Fibroblast of mammary gland (primary cell): ENCODE measurements around the gene ADD2.

Source experiments
- DNase-seq: peaks from one replicate; pipeline ENCODE4 v3.0.0-alpha.2; 2010; ENCODE audit warnings: low read depth
- H3K4me3 ChIP-seq: 2 replicates; pipeline ENCODE4 v1.5.1; 2011; ENCODE audit warnings: low read depth, mild to moderate bottlenecking, low read length, moderate library complexity; ENCODE audit not compliant: control insufficient read depth
- CTCF ChIP-seq: conservative IDR thresholded peaks from 2 replicates; pipeline ENCODE4 v1.5.1; 2011; ENCODE audit warnings: low read depth, low read length, inconsistent platforms; ENCODE audit not compliant: control insufficient read depth, insufficient read depth

The ADD2 gene

GRCh38 chr2:70767699-70768589 lies at the start of gene ADD2:
ADD2 (minus strand) TSS chr2:70768200; CDS start chr2:70706408, 61,792 bp downstream.
- DNase-seq = peak; percentile 19
- no peak for TF ChIP-seq CTCF

GRCh38 chr2:70817284-70817954 lies 49.4 kb upstream of the ADD2 start:
- TF ChIP-seq CTCF = no peak
- no peak for DNase-seq

More at GRCh38 chr2:70767699-70768589, at the start of gene ADD2:
- no peak within 1 kb of the TSS for H3K4me3 ChIP-seq

DNA sequence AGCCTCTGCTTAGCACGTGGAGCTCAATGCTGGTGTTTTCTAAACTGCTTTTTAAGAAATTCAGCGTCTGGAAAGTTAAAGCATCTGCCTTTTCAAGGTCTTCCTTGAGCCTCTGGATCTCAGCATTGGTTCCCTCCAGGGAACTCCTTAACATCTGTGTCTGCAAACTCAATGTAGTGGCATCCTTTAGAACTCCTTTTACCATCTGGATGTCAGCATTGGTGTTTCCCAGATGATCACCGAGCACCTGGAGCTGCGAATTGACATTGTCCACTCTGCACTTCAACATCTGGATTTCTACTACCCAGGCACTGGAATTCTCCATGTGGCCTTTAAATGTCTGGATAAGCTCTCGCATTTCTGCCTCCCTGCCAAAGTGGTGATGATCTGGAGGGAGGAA lies 48.7 kb upstream of the ADD2 start:
- TF ChIP-seq CTCF = no peak
- no peak overlapping the region for H3K4me3 ChIP-seq
- DNase-seq = no peak

More at GRCh38 chr2:70817284-70817954, 49.4 kb upstream of the ADD2 start:
- H3K4me3 ChIP-seq = no peak overlapping the region

GRCh38 chr2:70808983-70809958 lies 41.3 kb upstream of the ADD2 start:
- H3K4me3 ChIP-seq = no peak overlapping the region
- no peak for DNase-seq
- TF ChIP-seq CTCF = no peak

DNA sequence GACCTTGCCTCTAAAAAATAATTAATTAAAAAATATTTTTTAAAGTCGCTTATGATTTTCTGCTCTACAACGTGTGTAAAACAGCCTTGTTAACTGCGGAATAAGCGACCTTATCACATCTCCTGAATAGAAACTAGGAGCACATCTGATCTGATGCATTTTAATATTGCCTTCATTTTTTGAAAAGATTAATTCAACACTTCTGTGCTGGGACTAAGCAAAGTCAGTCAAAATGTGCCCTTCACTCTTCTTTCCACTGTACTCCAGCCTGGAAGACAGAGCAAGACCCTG lies 39.8 kb upstream of the ADD2 start:
- TF ChIP-seq CTCF = no peak
- no peak overlapping the region for H3K4me3 ChIP-seq
- no peak for DNase-seq

GRCh38 chr2:70807102-70807827 lies 39.3 kb upstream of the ADD2 start:
- no peak for TF ChIP-seq CTCF
- DNase-seq = no peak
- H3K4me3 ChIP-seq = no peak overlapping the region
